Stomach (tissue), 9 donors: ENCODE data around the gene AGBL4. TPM values are rescaled to one million over a fixed set of nuclear protein-coding genes. Genes with fewer than 3 reads are reported as not detected.
A peak's percentile ranks its signal among the peaks of the same experiment; 100 is the strongest.

Source experiments
- DNase-seq, 2 donors: peaks; one replicate each; pipeline versions ENCODE4 v3.0.0 to v3.0.0-alpha.2; 2013 to 2019
- H3K27ac ChIP-seq, 5 donors: fragments of 200-600 bp in 4 of 5; sonication (generic) in 4 of 5; one replicate each; pipeline ENCODE4 v1.5.1; 2013 to 2019; ENCODE audit warnings: mild to moderate bottlenecking in 1 of 5, moderate library complexity in 1 of 5
- H3K27me3 ChIP-seq, 3 donors: fragments of 200-600 bp; sonication (generic); one replicate each; pipeline ENCODE4 v1.5.1; 2017 to 2019; ENCODE audit warnings: mixed run types in 1 of 3
- H3K36me3 ChIP-seq, 4 donors: fragments of 200-600 bp; sonication (generic); 1 replicate in 3 of 4; 2 replicates in 1 of 4; pipeline ENCODE4 v1.5.1; 2016 to 2019
- H3K4me1 ChIP-seq, 4 donors: fragments of 200-600 bp; sonication (generic); one replicate each; pipeline ENCODE4 v1.5.1; 2016 to 2019
- H3K4me3 ChIP-seq, 4 donors: fragments of 200-600 bp; sonication (generic) in 3 of 4; one replicate each; pipeline ENCODE4 v1.5.1; 2016 to 2019; ENCODE audit warnings: mild to moderate bottlenecking in 1 of 4
- H3K9me3 ChIP-seq, 4 donors: fragments of 200-600 bp; sonication (generic); one replicate each; pipeline ENCODE4 v1.5.1; 2016 to 2019
- CTCF ChIP-seq, 7 experiments: fragments of 450-650 bp in 4 of 7; fragments of 200-600 bp in 3 of 7; sonication (generic) in 3 of 7; IDR thresholded peaks; one replicate each; pipeline ENCODE4 v1.5.1; 2016 to 2019; ENCODE audit warnings: antibody characterized with exemption in 7 of 7, control low read depth in 2 of 7, mild to moderate bottlenecking in 1 of 7
- EP300 ChIP-seq: sonication (generic); formaldehyde crosslinking; IDR thresholded peaks from one replicate; pipeline ENCODE4 v1.6.1; 2017; ENCODE audit warnings: antibody characterized with exemption
- POLR2A ChIP-seq, 4 donors: fragments of 450-650 bp; IDR thresholded peaks; one replicate each; pipeline ENCODE4 v1.6.1; 2016; ENCODE audit warnings: antibody characterized with exemption in 4 of 4, control low read depth in 2 of 4, mild to moderate bottlenecking in 1 of 4, moderate library complexity in 1 of 4
- POLR2AphosphoS5 ChIP-seq, 3 donors: sonication (generic); formaldehyde crosslinking; IDR thresholded peaks; one replicate each; pipeline ENCODE4 v1.6.1; 2016; ENCODE audit warnings: antibody characterized with exemption in 3 of 3
- WGBS, 5 donors: extraction: QIAGEN DNeasy Blood & Tissue Kit in 3 of 5; methylation state at CpG; one replicate each; pipeline versions ENCODE4 v1.1.5 to v1.1.7; 2013 to 2018; 5-methylcytosine and 5-hydroxymethylcytosine counted together
- intact Hi-C: fragments of 100-400 bp; cut with DNase I; formaldehyde crosslinking; loops from one replicate; pipeline ENCODE4 v1.15.1; 2023; ENCODE audit warnings: low total_unique reads
- polyA plus RNA-seq, 3 donors: library from polyadenylated mRNA; stranded (reverse); fragments of 200-250 nt; gene quantifications; one replicate each; pipeline ENCODE4 v1.2.3, GENCODE V29; 2013
- total RNA-seq, 5 donors: library from RNA; depleted of rRNA; stranded (reverse); fragments of >200 nt; gene quantifications; one replicate each; pipeline versions ENCODE4 v1.1.0 to v1.2.3, GENCODE V29; 2014 to 2016
- donor health status: healthy with polysubstance abuse.
- donor health status: Bipolar disorder and iron deficiency.
- donor health status: healthy.

AGBL4 gene
- total and polyA plus RNA-seq, 8 donors = 0.92 TPM; not detected in 7

GRCh38 chr1:48771561-48771960 lies 1252.2 kb downstream of the AGBL4 start:
- Histone ChIP-seq H3K27ac (no peak overlapping the region), H3K36me3 (peaks cover 0 to 7% (median 3%) of the 10 kb centered on the region in 4 donors), H3K27me3 (no peaks in the 10 kb centered on the region), H3K9me3 (no peaks in the 10 kb centered on the region), H3K4me3 (no peak overlapping the region), H3K4me1 (peaks cover 0 to 61% (median 33%) of the 10 kb centered on the region in 4 donors)
- TF ChIP-seq EP300 (no peak), POLR2A (IDR thresholded peaks at IDR 0.05) (no peak)
- intact Hi-C loops = no loop called here
- DNase-seq = peak in 1 of 2 donors; percentile 56
- 59 to 82% (median 72%) methylated on average over 2 of the region's 2 CpGs for WGBS, 5 donors

GRCh38 chr1:48767975-48768510 lies 1255.7 kb downstream of the AGBL4 start:
- DNase-seq = no peak
- intact Hi-C loops = no loop called here
- H3K4me1 ChIP-seq = peaks cover 0 to 38% (median 19%) of the 10 kb centered on the region in 4 donors
- no peaks in the 10 kb centered on the region for H3K27me3 ChIP-seq
- TF ChIP-seq EP300 (no peak), CTCF (IDR thresholded peaks at IDR 0.05) (no peak), POLR2A (IDR thresholded peaks at IDR 0.05) (no peak), POLR2AphosphoS5 (IDR thresholded peaks at IDR 0.05) (no peak)
- H3K4me3 ChIP-seq = no peak overlapping the region
- H3K9me3 ChIP-seq = no peaks in the 10 kb centered on the region
- H3K36me3 ChIP-seq = peaks cover 0 to 11% (median 8%) of the 10 kb centered on the region in 4 donors
- H3K27ac ChIP-seq = no peak overlapping the region

- H3K27ac ChIP-seq = no peak overlapping the region
- WGBS, 5 donors = 92 to 100% (median 100%) methylated on average over 1 of the region's 1 CpG
- TF ChIP-seq CTCF (IDR thresholded peaks at IDR 0.05) (no peak), EP300 (no peak), POLR2AphosphoS5 (IDR thresholded peaks at IDR 0.05) (no peak), POLR2A (IDR thresholded peaks at IDR 0.05) (no peak)
- DNase-seq = no peak
- H3K27me3 ChIP-seq = no peaks in the 10 kb centered on the region
- H3K36me3 ChIP-seq = peaks cover 0 to 12% (median 10%) of the 10 kb centered on the region in 4 donors
- intact Hi-C loops = no loop called here
- peaks cover 0 to 44% (median 11%) of the 10 kb centered on the region in 4 donors for H3K4me1 ChIP-seq
- no peaks in the 10 kb centered on the region for H3K9me3 ChIP-seq
- H3K4me3 ChIP-seq = no peak overlapping the region
These were observed 1258.4 kb downstream of the AGBL4 start for GRCh38 chr1:48765335-48765734.

GRCh38 chr1:48761986-48762385 lies 1261.8 kb downstream of the AGBL4 start:
- no peak overlapping the region for H3K4me3 ChIP-seq
- intact Hi-C loops = no loop called here
- peak in 1 of 2 donors; percentile 59 for DNase-seq
- WGBS, 5 donors = 84 to 90% (median 88%) methylated on average over 7 of the region's 7 CpGs
- peaks cover 0 to 18% (median 6%) of the 10 kb centered on the region in 4 donors for H3K4me1 ChIP-seq
- H3K9me3 ChIP-seq = no peaks in the 10 kb centered on the region
- H3K27ac ChIP-seq = no peak overlapping the region
- no peak for TF ChIP-seq POLR2A (IDR thresholded peaks at IDR 0.05)
- no peak for TF ChIP-seq CTCF (IDR thresholded peaks at IDR 0.05)
- no peak for TF ChIP-seq POLR2AphosphoS5 (IDR thresholded peaks at IDR 0.05)
- no peak for TF ChIP-seq EP300
- H3K27me3 ChIP-seq = no peaks in the 10 kb centered on the region
- peaks cover 0 to 32% (median 31%) of the 10 kb centered on the region in 4 donors for H3K36me3 ChIP-seq

- DNase-seq = no peak
- no peak overlapping the region for H3K27ac ChIP-seq
- H3K36me3 ChIP-seq = peaks cover 0 to 32% (median 27%) of the 10 kb centered on the region in 4 donors
- TF ChIP-seq EP300 (no peak), CTCF (IDR thresholded peaks at IDR 0.05) (no peak), POLR2AphosphoS5 (IDR thresholded peaks at IDR 0.05) (no peak), POLR2A (IDR thresholded peaks at IDR 0.05) (no peak)
- intact Hi-C loops = no loop called here
- H3K4me3 ChIP-seq = no peak overlapping the region
- H3K9me3 ChIP-seq = no peaks in the 10 kb centered on the region
- peaks cover 0 to 18% (median 6%) of the 10 kb centered on the region in 4 donors for H3K4me1 ChIP-seq
- H3K27me3 ChIP-seq = no peaks in the 10 kb centered on the region
These were observed 1262.3 kb downstream of the AGBL4 start for GRCh38 chr1:48761411-48761810.
